Germinal center (tissue), 1 donor: ENCODE data around the gene FLT1.

Experiments used
- DNase-seq: peaks from one replicate; pipeline ENCODE4 v3.0.0; 2012; ENCODE audit warnings: mixed read lengths, low spot score

FLT1 gene

DNA sequence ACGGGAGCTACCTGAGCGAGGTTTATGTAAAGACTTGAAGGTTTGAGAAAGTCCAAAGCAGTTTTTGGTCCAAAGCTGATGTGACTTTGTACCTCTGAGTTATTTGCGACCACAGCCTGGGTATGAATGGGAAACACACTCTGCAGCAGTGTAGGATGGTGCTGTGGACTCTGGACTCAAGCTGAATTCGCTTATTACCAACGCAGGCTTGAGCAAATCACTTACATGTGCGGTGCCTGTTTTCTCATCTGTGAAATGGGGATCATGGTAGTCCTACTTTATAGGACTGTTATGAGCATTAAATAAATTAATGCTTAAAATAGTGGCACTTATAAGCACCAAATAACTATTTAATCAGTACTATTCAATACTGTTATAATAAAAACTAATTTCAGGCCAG is 180.0 kb downstream of the FLT1 start:
- DNase-seq, result no peak

DNA sequence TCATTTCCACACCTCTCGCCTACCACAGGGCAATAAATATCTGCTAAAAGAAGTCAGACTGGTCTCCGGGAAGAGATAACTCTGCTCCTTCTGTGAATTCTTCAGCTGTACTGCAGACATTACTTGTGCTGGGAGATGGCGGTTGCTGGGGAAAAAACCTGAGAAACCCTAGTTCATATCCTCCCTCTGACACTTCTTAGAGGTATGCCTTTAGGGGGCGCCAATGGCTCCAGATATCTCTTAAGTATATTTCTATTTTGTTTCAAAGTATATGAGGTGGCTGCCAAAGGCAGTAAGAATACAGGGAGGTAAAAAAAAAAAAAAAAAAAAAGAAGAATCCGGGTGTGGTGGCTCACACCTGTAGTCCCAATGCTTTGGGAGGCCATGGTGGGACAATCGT is 181.3 kb downstream of the FLT1 start:
- DNase-seq, result peak; percentile 24

DNA sequence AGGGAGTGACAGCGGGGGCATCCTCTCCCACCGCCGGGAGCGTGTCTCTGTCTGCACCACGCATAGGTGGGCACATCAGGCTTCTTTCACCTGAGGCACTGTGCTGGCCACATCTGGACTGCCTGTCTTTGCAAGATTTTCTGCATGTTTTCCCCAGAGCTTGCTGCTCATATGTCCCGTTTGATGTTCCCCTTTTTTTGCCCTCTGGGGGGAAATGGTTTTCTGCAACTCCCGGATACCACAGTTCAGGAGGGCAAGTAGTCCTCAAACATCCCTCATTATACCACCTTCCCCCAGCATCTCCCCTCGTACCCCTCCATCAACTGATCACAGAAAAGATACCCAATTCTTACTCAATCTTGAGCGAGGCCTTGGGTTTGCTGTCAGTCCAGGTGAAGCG is 188.6 kb downstream of the FLT1 start:
- no peak for DNase-seq

DNA sequence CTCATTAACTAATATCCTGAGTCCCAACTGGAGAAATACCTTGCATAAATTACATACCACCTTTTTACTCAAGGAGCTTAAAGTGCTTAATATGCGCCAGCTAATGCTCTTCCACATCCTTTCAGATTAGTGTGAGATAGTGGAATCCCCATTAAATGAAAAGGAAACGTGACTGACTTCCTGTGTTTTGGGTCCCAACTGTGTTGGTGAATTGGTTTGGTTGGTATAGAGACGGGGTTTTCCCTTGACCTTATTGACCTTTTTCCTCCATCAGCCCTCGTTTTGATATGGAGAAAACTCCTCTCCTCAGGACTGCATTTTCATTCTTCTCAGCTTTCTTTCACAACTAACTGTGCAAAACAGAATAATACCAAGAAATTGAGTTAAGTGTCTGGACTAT is 193.1 kb downstream of the FLT1 start:
- no peak for DNase-seq

DNA sequence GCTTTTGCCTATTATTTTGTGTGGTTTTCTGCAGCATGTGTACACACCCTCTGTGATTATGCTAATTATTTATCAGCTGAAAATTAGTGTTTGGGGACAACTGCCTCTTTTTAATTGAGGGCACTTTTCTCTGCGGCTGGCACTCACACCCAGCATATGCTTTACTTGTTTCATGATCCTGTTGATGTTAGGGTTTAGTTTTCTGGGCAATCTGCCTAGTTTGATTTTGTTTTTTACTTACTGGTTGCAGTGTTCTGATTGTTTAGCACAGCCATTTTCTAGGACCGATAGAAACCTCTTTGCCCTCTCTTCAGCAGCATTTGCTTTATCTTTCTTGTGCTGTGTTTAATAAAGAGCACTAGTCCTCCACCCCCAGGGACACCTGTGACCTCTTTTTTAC is 195.0 kb downstream of the FLT1 start:
- no peak for DNase-seq

DNA sequence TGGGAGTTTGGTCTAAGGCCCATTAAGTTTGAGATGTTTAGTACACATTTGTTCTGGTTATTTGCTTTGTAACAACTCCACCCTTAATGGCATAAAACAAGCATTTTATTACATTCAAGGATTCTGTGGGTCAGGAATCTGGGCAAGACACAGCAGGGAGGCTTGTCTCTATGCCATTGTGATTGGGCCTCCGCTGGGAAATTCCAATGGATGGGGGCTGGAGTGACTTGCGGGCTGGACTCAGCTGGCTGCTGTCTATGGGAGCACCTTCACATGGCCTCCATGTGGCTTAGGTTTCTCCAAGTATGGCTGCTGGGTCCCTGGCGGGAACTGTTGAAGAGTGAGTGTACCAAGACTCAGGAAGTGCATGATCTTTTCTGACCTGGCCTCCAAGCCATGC is 197.6 kb downstream of the FLT1 start:
- DNase-seq, result no peak

DNA sequence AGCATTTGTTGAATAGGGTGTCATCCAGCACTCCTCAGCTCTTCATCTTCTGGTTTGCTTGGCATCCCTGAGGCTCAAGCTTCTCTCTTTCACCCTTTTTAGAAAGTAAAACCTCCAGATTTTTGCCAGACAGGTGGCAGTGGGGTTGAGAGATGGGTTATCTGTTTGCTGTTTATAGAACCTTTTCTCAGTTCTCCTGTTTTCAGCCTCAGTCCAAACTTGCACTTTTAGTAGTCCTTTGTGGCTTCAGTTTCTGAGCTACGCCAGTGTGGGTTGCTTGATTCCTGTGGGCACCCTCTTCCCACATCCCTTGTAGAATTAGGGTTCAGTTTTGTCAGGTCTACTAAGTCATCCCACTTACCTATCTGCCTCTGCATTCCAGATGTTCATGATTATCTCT is 208.7 kb downstream of the FLT1 start:
- DNase-seq, result no peak

DNA sequence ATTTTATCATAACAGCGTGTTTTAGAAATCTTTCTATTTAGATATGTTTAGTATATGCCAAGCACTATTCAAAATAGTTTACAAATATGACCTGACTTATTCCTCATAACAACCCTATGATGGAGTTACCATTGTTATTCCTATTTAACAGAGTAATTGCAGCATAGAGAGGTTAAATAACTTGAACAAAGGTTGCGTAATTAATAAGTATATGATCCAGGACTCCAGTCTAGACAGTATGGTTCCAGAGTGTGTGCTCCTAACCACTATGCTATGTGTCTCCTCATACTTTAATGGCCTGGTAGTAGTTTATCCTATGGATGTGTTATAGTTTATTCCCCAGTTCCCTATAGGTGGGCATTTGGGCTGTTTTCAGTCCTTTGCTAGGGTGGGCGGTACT is 211.3 kb downstream of the FLT1 start:
- no peak for DNase-seq

DNA sequence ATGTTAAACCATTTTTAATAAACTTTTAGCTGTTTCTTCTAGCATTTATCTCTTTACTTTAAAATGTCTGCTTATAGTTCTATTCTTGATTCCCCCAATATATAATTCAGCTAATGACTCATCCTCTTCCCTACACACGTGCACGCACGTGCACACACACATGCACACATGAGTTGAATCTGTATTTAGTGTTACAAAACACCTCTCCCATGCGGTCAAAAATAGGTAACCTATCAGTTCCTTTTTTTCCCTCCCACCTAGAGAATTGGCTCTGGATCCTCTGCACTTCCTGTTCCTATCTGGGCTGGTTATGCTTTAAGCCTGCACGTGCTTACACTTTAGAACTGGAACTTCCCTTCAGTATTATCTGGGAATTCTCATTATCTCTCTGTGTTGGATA is 212.5 kb downstream of the FLT1 start:
- no peak for DNase-seq

DNA sequence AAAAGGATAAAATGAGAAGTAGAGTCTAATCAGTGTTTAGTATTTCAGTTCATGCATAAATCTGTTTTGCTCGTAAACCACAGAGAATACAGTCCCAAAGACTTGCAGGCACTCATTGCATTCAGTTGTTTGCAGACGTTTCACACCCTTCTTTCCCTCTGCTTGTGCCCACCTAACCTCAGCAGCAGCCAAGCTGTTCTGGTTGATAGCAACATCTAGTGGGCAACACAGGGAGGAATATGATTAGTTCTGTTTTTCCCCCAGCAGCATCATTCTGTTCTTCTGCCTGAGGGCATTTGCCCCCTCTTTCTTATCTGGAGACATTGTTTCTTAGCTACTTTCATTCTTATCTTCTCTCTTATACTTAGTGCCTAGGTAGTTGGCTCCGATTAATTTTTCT is 221.0 kb downstream of the FLT1 start:
- peak; percentile 20 for DNase-seq

DNA sequence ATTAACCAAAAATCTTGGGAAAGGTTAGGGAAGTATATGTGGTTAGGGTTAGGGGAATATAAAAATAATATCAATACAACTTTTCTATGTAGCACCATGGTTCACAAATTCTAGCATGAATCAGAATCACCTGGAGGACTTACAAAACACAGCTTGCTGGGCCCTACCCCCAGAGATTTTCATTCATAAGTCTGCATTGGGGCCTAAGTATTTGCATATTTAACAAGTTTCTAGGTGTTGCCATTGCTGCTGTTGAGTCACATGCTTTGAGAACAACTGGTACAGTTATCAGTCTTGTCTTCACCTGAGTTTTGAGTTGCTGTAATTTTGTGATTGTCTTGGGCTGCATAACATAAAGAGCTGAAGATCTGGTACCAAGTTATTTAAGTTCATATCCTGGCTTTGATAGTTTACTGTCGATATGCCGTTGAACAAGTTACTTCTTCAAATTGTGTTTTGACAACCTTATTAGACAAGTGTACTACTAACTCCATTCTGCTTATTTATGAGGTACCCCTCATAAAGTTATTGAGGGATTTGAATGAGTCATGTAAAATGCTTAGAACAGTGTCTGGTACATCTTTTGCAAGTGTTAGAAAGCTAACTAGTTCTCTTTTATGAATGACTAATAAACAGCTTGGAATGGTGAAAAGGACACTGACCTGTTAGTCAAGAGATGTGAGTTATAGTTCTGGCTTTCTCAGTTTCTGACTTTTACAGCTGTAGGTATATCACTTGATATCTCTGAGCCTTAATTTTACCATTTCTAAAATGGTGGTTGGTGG is 223.7 kb downstream of the FLT1 start:
- no peak for DNase-seq

DNA sequence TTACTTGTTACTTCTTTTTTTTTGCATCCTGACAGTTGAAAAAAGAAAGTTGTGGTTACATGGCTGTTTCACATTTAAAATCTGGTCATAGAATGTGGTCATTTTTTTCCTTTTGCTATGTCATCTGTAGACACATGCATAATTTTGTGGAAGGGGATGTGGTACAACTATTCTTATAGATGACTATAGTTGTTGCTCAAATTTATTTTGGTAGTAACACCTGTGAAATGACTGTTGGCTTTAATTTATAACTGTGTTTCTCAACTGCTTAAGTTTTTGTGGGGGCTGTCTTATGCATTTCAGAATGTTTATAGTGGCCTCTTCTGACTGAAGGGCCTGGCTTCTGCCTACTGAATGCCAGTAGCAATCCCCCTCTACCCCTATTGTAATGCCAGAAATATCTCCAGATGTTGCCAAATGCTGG is 226.1 kb downstream of the FLT1 start:
- peak; percentile 73 for DNase-seq

DNA sequence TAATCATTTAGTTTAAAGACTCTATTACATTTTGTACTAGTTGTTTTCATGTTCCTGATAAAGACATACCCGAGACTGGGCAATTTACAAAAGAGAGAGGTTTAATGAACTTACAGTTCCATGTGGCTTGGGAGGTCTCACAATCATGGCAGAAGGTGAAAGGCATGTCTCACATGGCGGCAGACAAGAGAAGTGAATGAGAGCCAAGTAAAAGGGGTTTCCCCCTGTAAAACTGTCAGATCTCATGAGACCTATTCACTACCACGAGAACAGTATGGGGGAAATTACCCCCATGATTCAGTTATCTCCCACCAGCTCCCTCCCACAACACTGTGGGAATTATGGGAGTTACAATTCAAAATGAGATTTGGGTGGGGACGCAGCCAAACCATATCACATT is 227.4 kb downstream of the FLT1 start:
- no peak for DNase-seq

DNA sequence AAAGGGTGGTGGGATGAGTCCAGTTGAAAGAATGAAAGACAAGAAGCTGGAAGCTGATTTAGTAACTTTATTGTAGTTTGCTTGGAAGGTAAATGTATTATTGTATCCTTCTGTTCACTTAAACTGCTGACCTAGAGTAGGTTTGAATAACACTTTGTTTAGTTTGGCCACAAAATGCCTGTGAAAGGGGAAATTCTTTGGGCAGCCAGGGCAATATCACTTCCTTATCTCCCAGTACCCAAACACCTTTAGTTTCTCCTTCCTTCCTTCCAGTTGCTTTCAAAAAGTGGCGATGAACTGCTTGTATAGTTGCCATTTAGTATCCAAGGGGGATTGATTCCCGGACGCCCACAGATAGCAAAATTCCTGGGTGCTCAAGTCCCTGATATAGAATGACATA is 236.5 kb downstream of the FLT1 start:
- DNase-seq, result no peak

DNA sequence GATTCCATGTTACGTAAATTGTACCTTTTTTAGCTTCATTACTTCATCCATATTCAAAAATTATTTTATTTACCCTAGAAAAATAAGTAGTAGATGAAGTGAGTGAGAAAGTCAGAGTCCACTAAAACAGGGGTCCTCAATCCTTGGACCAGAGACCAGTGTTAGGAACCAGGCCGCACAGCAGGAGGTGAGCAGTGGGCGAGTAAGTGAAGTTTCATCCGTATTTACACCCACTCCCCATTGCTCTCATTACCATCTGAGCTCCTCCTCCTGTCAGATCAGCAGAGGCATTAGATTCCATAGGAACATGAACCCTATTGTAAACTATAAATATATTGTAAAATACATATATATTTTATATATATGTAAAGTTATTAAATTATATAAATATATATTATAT is 237.6 kb downstream of the FLT1 start:
- no peak for DNase-seq

DNA sequence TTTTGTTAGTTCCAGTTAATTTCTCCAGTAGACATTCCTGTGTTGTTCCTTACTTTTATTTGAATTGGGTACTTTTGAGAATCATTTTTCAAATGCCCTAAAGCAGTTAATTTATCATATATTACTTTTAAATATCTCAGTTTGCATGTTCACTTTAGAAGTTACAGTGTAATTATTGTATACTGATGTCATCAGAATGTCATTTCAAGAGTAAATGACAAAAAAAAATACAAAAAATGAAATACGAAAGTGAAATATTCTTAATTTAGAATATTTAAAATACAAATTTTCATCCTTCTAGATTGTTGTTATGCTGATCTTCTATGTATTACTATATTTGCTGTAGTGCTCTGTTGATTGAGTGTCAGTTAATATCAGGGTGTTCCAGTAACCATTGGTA is 242.4 kb downstream of the FLT1 start:
- DNase-seq, result no peak

DNA sequence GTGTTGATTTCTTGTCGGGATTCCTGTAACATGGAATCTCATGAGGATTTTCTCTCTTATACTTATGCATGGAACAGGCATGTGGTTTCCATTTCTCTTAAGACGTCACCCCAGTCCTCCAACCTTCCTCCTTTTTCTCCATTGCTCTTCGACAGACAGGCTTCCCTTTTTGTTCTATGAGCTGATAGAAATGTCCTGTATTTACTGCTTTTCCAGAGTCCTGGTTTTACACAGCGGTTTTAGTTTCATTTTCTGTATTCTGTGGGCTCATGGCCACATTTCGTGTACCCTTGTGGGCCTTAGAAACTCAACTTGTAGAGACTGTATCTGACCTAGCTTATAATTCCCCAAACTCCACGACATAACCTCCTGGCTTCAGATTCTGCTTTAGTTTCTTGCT is 243.5 kb downstream of the FLT1 start:
- no peak for DNase-seq

DNA sequence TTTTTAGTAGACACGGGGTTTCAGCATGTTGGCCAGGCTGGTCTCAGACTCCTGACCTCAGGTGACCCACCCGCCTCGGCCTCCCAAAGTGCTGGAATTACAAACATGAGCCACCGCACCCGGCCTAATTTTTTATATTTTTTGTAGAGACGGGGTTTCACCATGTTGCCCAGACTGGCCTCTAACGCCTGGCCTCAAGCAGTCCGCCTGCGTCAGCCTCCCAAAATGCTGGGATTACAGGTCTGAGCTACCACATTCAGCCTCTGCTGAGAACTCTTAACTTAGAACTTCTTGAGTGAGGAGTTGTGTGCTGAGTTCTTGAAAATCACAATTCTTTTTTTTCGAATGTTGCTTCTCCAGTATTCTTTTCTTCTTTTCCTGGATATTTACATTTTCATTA is 244.4 kb downstream of the FLT1 start:
- DNase-seq, result no peak
